ENCODE measurements around the gene NOL12.

The NOL12 gene

GRCh38 chr22:37640591-37641560, 45.3 kb upstream of the NOL12 start:
- H3K27ac ChIP-seq, result peak overlapping the region; percentile 56; the same call in 1 of the 2 replicates
- TF ChIP-seq CTCF (conservative IDR thresholded peaks at IDR 0.05), result no peak

- TF ChIP-seq CTCF (conservative IDR thresholded peaks at IDR 0.05), result no peak
- H3K27ac ChIP-seq, result no peak overlapping the region
These were observed 44.6 kb upstream of the NOL12 start for GRCh38 chr22:37641561-37641949.

- TF ChIP-seq CTCF (conservative IDR thresholded peaks at IDR 0.05), result peak; percentile 93
- no peak overlapping the region for H3K27ac ChIP-seq
These were observed 42.8 kb upstream of the NOL12 start for GRCh38 chr22:37643225-37643847.

GRCh38 chr22:37647317-37647716, 38.8 kb upstream of the NOL12 start:
- TF ChIP-seq CTCF (conservative IDR thresholded peaks at IDR 0.05), result no peak
- no peak overlapping the region for H3K27ac ChIP-seq

- H3K27ac ChIP-seq, result no peak overlapping the region
- no peak for TF ChIP-seq CTCF (conservative IDR thresholded peaks at IDR 0.05)
These were observed 38.2 kb upstream of the NOL12 start for GRCh38 chr22:37647928-37648327.

- TF ChIP-seq CTCF (conservative IDR thresholded peaks at IDR 0.05), result no peak
- H3K27ac ChIP-seq, result no peak overlapping the region
These were observed 35.5 kb upstream of the NOL12 start for GRCh38 chr22:37650463-37651136.

Data from VCaP (cell line).